ENCODE data around the gene LIN7B.

The LIN7B gene

GRCh38 chr19:49118565-49119410, 4.6 kb downstream of the LIN7B start, which contains the start of gene C19orf73:
C19orf73 (minus strand) TSS chr19:49119143; CDS start chr19:49119022, 121 bp downstream.
- Histone ChIP-seq H3K27me3 (ENCODE audit: control insufficient read depth, low read length) (peaks cover 18% of the 10 kb centered on the region), H3K4me3 (ENCODE audit: low read length) (peak within 1 kb of the TSS; percentile 79), H3K4me2 (ENCODE audit: low read length) (peak within 1 kb of the TSS; percentile 89), H3K9me2 (replicated peaks; ENCODE audit: control insufficient read depth, low read length) (no peaks in the 10 kb centered on the region), H3K4me1 (ENCODE audit: control insufficient read depth, low read length) (peaks cover 33% of the 10 kb centered on the region), H3K27ac (ENCODE audit: low read depth, low read length) (peak within 1 kb of the TSS; percentile 63), H3F3A (ENCODE audit: control insufficient read depth, insufficient read depth) (peaks cover 6% of the 10 kb centered on the region; the same call in 1 of the 2 replicates), H3K9me3 (ENCODE audit: control insufficient read depth, insufficient read depth, low read length) (no peaks in the 10 kb centered on the region), H3K36me3 (ENCODE audit: control insufficient read depth, low read length) (no peaks in the 10 kb centered on the region), H4K20me1 (ENCODE audit: control insufficient read depth, insufficient read depth, low read depth, low read length) (no peaks in the 10 kb centered on the region), H3K79me2 (ENCODE audit: control insufficient read depth, low read length) (no peaks in the 10 kb centered on the region)
- TF ChIP-seq CTCF (IDR thresholded peaks at IDR 0.05; ENCODE audit: low read depth, low read length, poor library complexity, severe bottlenecking): no peak
- TF ChIP-seq EZH2phosphoT487 (IDR thresholded peaks at IDR 0.05; ENCODE audit: borderline replicate concordance, low read length): no peak

- Histone ChIP-seq H4K20me1 (ENCODE audit: control insufficient read depth, insufficient read depth, low read depth, low read length) (no peaks in the 10 kb centered on the region), H3K4me2 (ENCODE audit: low read length) (peak within 1 kb of the TSS; percentile 89), H3F3A (ENCODE audit: control insufficient read depth, insufficient read depth) (peaks cover 6% of the 10 kb centered on the region; the same call in 1 of the 2 replicates), H3K4me1 (ENCODE audit: control insufficient read depth, low read length) (peaks cover 30% of the 10 kb centered on the region), H3K9me2 (replicated peaks; ENCODE audit: control insufficient read depth, low read length) (no peaks in the 10 kb centered on the region), H3K9me3 (ENCODE audit: control insufficient read depth, insufficient read depth, low read length) (no peaks in the 10 kb centered on the region), H3K27ac (ENCODE audit: low read depth, low read length) (peak within 1 kb of the TSS; percentile 63), H3K79me2 (ENCODE audit: control insufficient read depth, low read length) (no peaks in the 10 kb centered on the region), H3K27me3 (ENCODE audit: control insufficient read depth, low read length) (peaks cover 18% of the 10 kb centered on the region), H3K4me3 (ENCODE audit: low read length) (peak within 1 kb of the TSS; percentile 79), H3K36me3 (ENCODE audit: control insufficient read depth, low read length) (no peaks in the 10 kb centered on the region)
- TF ChIP-seq EZH2phosphoT487 (IDR thresholded peaks at IDR 0.05; ENCODE audit: borderline replicate concordance, low read length) (peak; percentile 98; the same call in 1 of the 2 replicates), CTCF (IDR thresholded peaks at IDR 0.05; ENCODE audit: low read depth, low read length, poor library complexity, severe bottlenecking) (no peak)
These were observed 5.5 kb downstream of the LIN7B start, which contains the start of gene PPFIA3 for GRCh38 chr19:49119411-49120324. PPFIA3 (plus strand) TSS chr19:49119544; CDS start chr19:49127874, 8,330 bp downstream.

- no peaks in the 10 kb centered on the region for H4K20me1 ChIP-seq (ENCODE audit: control insufficient read depth, insufficient read depth, low read depth, low read length)
- H3K27me3 ChIP-seq (ENCODE audit: control insufficient read depth, low read length): peaks cover 18% of the 10 kb centered on the region
- no peaks in the 10 kb centered on the region for H3K36me3 ChIP-seq (ENCODE audit: control insufficient read depth, low read length)
- peaks cover 5% of the 10 kb centered on the region; the same call in 1 of the 2 replicates for H3F3A ChIP-seq (ENCODE audit: control insufficient read depth, insufficient read depth)
- H3K9me3 ChIP-seq (ENCODE audit: control insufficient read depth, insufficient read depth, low read length): no peaks in the 10 kb centered on the region
- H3K79me2 ChIP-seq (ENCODE audit: control insufficient read depth, low read length): no peaks in the 10 kb centered on the region
- no peak overlapping the region for H3K27ac ChIP-seq (ENCODE audit: low read depth, low read length)
- TF ChIP-seq CTCF (IDR thresholded peaks at IDR 0.05; ENCODE audit: low read depth, low read length, poor library complexity, severe bottlenecking) (no peak), EZH2phosphoT487 (IDR thresholded peaks at IDR 0.05; ENCODE audit: borderline replicate concordance, low read length) (no peak)
- peak overlapping the region; percentile 79 for H3K4me3 ChIP-seq (ENCODE audit: low read length)
- peaks cover 24% of the 10 kb centered on the region for H3K4me1 ChIP-seq (ENCODE audit: control insufficient read depth, low read length)
- H3K4me2 ChIP-seq (ENCODE audit: low read length): peak overlapping the region; percentile 89
- no peaks in the 10 kb centered on the region for H3K9me2 ChIP-seq (replicated peaks; ENCODE audit: control insufficient read depth, low read length)
These were observed 6.1 kb downstream of the LIN7B start for GRCh38 chr19:49120325-49120683.

Data from DOHH2 (cell line).